Natural killer cell (primary cell): ENCODE data around the gene CCDC102A. TPM values are rescaled to one million over a fixed set of nuclear protein-coding genes. Genes with fewer than 3 reads are reported as not detected.

Source experiments
- ATAC-seq, 3 donors: fragments of 150-1000 bp in 2 of 3; fragments of 200-7000 bp in 1 of 3; cut with Tn5 transposase; 1 replicate in 1 of 3; 2 replicates in 2 of 3; pipeline ENCODE4 v1.10.0; 2021; ENCODE audit warnings: mild to moderate bottlenecking in 2 of 3, moderate library complexity in 2 of 3
- DNase-seq, 2 donors: peaks; one replicate each; pipeline versions ENCODE4 v3.0.0 to v3.0.0-alpha.2; 2013 to 2021; ENCODE audit warnings: mixed read lengths in 1 of 2
- H3K27ac ChIP-seq: one replicate; pipeline ENCODE4 v1.5.1; 2013; ENCODE audit warnings: mild to moderate bottlenecking, low read length
- H3K27me3 ChIP-seq: one replicate; pipeline ENCODE4 v1.6.1; 2013; ENCODE audit warnings: low read length; ENCODE audit not compliant: control insufficient read depth, insufficient read depth
- H3K36me3 ChIP-seq: one replicate; pipeline ENCODE4 v1.6.1; 2013; ENCODE audit warnings: low read length; ENCODE audit not compliant: control insufficient read depth, insufficient read depth
- H3K4me1 ChIP-seq: one replicate; pipeline ENCODE4 v1.6.1; 2013; ENCODE audit warnings: low read length; ENCODE audit not compliant: control insufficient read depth, insufficient read depth
- H3K4me3 ChIP-seq: one replicate; pipeline ENCODE4 v1.5.1; 2013; ENCODE audit warnings: low read length
- H3K9me3 ChIP-seq: one replicate; pipeline ENCODE4 v1.6.1; 2013; ENCODE audit warnings: low read length; ENCODE audit not compliant: control insufficient read depth, insufficient read depth
- H3K27ac Mint-ChIP-seq, 2 donors: one replicate each; pipeline ENCODE4 v1.8.0; 2022; ENCODE audit warnings: mild to moderate bottlenecking in 2 of 2, mixed read lengths in 2 of 2, moderate library complexity in 1 of 2
- H3K27me3 Mint-ChIP-seq, 2 donors: one replicate each; pipeline ENCODE4 v1.8.0; 2022; ENCODE audit warnings: low read depth in 2 of 2, mixed read lengths in 2 of 2
- H3K36me3 Mint-ChIP-seq: one replicate; pipeline ENCODE4 v1.8.0; 2022; ENCODE audit warnings: mixed read lengths
- H3K4me1 Mint-ChIP-seq, 2 donors: one replicate each; pipeline ENCODE4 v1.8.0; 2022; ENCODE audit warnings: mixed read lengths in 2 of 2
- H3K4me3 Mint-ChIP-seq: one replicate; pipeline ENCODE4 v1.8.0; 2022; ENCODE audit warnings: mild to moderate bottlenecking, moderate library complexity, mixed read lengths
- H3K9me3 Mint-ChIP-seq, 2 donors: one replicate each; pipeline ENCODE4 v1.8.0; 2022; ENCODE audit warnings: mixed read lengths in 2 of 2
- WGBS: methylation state at CpG from one replicate; pipeline ENCODE4 v1.1.7; 2013; ENCODE audit warnings: missing lambda C conversion rate; ENCODE audit not compliant: insufficient coverage; 5-methylcytosine and 5-hydroxymethylcytosine counted together
- intact Hi-C: fragments of 100-400 bp; cut with micrococcal nuclease; formaldehyde crosslinking; loops from one replicate; pipeline ENCODE4 v1.14.2; 2022
- total RNA-seq, 4 donors: library from RNA; stranded (reverse); fragments of 120-200 nt in 1 of 4; gene quantifications; one replicate each; pipeline versions ENCODE4 v1.2.3 to v1.2.4, GENCODE V29; 2013 to 2022
- TF ChIP-seq, protein P1 (sequence below): fragments of 200-600 bp; IDR thresholded peaks from one replicate; pipeline ENCODE4 v1.8.0; 2022; ENCODE audit warnings: antibody characterized with exemption

Gene CCDC102A
- total RNA-seq, 3 donors from 2014 or later (not counting 1 experiment from before 2014, with no cell fraction given): 15.5 to 24.4 (median 17.1) TPM

DNA sequence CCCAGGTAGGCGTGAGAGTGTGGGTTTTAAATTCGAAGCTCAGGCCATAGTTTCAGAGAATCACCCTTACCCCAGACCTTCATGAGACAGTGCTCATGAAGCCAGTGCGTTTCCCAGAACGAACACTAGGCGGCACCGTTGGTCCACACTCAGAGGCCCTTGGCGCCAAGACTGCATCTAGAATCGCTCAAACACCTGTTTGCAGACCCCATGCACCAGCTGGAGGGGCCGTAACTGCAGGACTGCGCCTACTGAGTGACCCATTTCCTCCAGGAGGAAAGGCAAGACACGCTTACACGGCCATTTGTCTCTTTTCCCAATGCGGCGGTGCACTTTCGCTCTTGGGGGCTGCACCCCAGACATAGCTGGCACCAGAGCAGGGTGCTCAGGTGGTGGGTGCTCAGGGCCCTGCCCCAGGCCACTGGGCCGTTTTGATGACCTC, 40.1 kb upstream of the CCDC102A start:
- Histone ChIP-seq H3K4me1 (peaks cover 58% of the 10 kb centered on the region), H3K4me3 (no peak overlapping the region), H3K36me3 (peaks cover 30% of the 10 kb centered on the region), H3K27me3 (no peaks in the 10 kb centered on the region), H3K9me3 (no peaks in the 10 kb centered on the region), H3K27ac (peak overlapping the region; percentile 72)
- H3K36me3 Mint-ChIP-seq: no peaks in the 10 kb centered on the region
- intact Hi-C loops: loop anchor here (1.0 to 10.0 kb wide), 7 partner anchors 39 to 429 kb away; partner anchors contain the start of genes CCDC102A and KATNB1
- peak overlapping the region; percentile 94 to 97 for H3K27ac Mint-ChIP-seq
- DNase-seq: peak; percentile 86 to 92
- H3K4me3 Mint-ChIP-seq: peak overlapping the region; percentile 82
- WGBS: 21% methylated on average over 15 of the region's 16 CpGs
- no peaks in the 10 kb centered on the region for H3K27me3 Mint-ChIP-seq
- ATAC-seq: peak; percentile 58 to 70 (median 69)
- TF ChIP-seq, protein P1, sequence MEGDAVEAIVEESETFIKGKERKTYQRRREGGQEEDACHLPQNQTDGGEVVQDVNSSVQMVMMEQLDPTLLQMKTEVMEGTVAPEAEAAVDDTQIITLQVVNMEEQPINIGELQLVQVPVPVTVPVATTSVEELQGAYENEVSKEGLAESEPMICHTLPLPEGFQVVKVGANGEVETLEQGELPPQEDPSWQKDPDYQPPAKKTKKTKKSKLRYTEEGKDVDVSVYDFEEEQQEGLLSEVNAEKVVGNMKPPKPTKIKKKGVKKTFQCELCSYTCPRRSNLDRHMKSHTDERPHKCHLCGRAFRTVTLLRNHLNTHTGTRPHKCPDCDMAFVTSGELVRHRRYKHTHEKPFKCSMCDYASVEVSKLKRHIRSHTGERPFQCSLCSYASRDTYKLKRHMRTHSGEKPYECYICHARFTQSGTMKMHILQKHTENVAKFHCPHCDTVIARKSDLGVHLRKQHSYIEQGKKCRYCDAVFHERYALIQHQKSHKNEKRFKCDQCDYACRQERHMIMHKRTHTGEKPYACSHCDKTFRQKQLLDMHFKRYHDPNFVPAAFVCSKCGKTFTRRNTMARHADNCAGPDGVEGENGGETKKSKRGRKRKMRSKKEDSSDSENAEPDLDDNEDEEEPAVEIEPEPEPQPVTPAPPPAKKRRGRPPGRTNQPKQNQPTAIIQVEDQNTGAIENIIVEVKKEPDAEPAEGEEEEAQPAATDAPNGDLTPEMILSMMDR: peak; percentile 87
- H3K9me3 Mint-ChIP-seq: no peaks in the 10 kb centered on the region
- peaks cover 50 to 61% of the 10 kb centered on the region in 2 donors for H3K4me1 Mint-ChIP-seq

DNA sequence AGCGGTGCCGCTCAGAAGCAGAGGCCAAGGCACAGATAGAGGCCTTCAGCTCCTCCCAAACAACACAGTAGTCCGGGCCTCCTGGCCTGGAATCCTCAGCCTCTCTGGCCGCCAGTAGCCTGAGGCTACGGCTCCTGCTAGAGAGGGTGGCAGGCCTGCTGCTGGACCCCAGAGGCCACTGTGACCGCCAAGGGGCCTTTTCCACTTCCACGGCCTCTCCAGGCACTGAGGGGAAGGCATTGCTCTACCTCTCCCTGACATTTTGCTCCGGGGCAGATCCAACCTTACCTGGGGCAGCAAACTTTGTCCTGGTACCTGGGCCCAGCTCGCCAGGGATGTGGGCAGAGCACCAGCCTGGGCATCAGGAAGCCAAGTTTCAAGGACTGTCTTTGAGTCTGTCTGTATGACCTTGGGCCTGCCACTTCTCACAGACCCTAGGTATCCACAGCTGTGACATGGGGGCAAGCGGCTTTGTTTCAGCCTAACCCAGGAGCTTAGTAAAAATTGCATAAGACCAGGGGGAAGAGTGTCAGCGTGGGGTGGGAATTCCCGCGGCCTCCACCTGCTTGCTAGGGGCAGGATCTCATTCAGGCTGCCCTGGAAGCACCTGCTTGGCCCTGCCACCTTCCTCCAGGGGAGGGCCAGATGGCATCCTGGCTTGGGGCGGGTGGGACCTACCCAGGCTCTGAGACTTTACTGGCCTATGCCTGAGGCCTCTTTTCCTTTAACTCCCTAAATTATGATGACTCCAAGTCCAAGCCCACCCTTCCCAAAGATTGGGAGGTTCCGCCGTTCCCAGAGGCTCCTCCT, 39.3 kb upstream of the CCDC102A start:
- no peak overlapping the region for H3K27ac ChIP-seq
- Mint-ChIP-seq H3K27me3 (no peaks in the 10 kb centered on the region), H3K9me3 (no peaks in the 10 kb centered on the region), H3K4me3 (no peak overlapping the region), H3K27ac (peak overlapping the region; percentile 94 to 97), H3K4me1 (peaks cover 47 to 56% of the 10 kb centered on the region in 2 donors), H3K36me3 (no peaks in the 10 kb centered on the region)
- TF ChIP-seq, protein P1: no peak
- no peaks in the 10 kb centered on the region for H3K9me3 ChIP-seq
- H3K27me3 ChIP-seq: no peaks in the 10 kb centered on the region
- H3K4me1 ChIP-seq: peaks cover 51% of the 10 kb centered on the region
- DNase-seq (no peak), ATAC-seq (no peak)
- no peak overlapping the region for H3K4me3 ChIP-seq
- H3K36me3 ChIP-seq: peaks cover 38% of the 10 kb centered on the region
- WGBS: 87% methylated on average over 16 of the region's 16 CpGs
- intact Hi-C loops: loop anchor here (1.0 to 10.0 kb wide), 7 partner anchors 38 to 430 kb away; partner anchors contain the start of genes CCDC102A and KATNB1

DNA sequence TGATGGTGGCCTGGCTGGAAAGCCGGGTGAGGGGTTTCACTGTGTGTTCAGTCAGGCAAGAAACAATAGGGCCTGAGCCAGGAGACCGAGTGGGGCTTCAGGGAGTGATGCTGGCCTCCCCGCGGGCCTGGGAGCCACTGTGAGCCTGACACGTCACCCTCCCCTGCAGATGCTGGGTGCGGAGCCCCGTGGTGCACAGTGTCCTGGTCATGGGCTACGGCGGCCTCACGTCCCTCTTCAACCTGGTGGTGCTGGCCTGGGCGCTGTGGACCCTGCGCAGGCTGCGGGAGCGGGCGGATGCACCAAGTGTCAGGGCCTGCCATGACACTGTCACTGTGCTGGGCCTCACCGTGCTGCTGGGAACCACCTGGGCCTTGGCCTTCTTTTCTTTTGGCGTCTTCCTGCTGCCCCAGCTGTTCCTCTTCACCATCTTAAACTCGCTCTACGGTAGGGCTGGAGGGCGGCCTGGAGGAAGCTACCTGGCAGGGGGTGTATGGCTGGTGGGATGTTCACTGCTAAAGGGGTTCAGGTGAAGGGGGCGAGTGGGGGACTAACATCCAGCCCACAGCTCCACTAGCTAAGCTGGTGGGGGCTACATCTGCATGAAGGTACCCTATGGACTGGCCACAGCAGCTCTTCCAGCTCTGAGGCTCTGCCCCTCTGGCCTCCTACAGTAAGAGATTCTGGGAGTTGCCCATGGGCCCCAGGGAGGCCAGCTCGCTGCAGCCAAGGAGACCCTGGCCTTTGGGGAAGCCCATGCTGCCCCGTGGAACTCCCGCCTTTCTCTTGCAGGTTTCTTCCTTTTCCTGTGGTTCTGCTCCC, 38.5 kb upstream of the CCDC102A start:
- WGBS: 86% methylated on average over 24 of the region's 24 CpGs
- Mint-ChIP-seq H3K4me1 (peaks cover 44 to 53% of the 10 kb centered on the region in 2 donors), H3K9me3 (no peaks in the 10 kb centered on the region), H3K27ac (peak overlapping the region; percentile 62 to 83), H3K36me3 (peaks cover 4% of the 10 kb centered on the region), H3K27me3 (no peaks in the 10 kb centered on the region), H3K4me3 (no peak overlapping the region)
- Histone ChIP-seq H3K36me3 (peaks cover 46% of the 10 kb centered on the region), H3K4me1 (peaks cover 42% of the 10 kb centered on the region), H3K27ac (no peak overlapping the region), H3K27me3 (no peaks in the 10 kb centered on the region), H3K9me3 (no peaks in the 10 kb centered on the region), H3K4me3 (no peak overlapping the region)
- ATAC-seq (no peak), DNase-seq (no peak)
- intact Hi-C loops: loop anchor here (5.0 to 10.0 kb wide), 3 partner anchors 38 to 320 kb away; partner anchors contain the start of gene CCDC102A
- TF ChIP-seq, protein P1: no peak
